NCI-H510A treated with DMSO at 0.1 percent for 48 hours (cell line): ENCODE data around the gene PTPRE.

ENCODE experiments used
- DNase-seq: peaks from one replicate; lab custom pipeline; 2025; lab: John Stamatoyannopoulos, UW

Gene PTPRE

GRCh38 chr10:127908106-127908958, 1.4 kb downstream of the PTPRE start:
- DNase-seq: no peak

- no peak for DNase-seq
These were observed 2.0 kb downstream of the PTPRE start for GRCh38 chr10:127908959-127909267.

DNA sequence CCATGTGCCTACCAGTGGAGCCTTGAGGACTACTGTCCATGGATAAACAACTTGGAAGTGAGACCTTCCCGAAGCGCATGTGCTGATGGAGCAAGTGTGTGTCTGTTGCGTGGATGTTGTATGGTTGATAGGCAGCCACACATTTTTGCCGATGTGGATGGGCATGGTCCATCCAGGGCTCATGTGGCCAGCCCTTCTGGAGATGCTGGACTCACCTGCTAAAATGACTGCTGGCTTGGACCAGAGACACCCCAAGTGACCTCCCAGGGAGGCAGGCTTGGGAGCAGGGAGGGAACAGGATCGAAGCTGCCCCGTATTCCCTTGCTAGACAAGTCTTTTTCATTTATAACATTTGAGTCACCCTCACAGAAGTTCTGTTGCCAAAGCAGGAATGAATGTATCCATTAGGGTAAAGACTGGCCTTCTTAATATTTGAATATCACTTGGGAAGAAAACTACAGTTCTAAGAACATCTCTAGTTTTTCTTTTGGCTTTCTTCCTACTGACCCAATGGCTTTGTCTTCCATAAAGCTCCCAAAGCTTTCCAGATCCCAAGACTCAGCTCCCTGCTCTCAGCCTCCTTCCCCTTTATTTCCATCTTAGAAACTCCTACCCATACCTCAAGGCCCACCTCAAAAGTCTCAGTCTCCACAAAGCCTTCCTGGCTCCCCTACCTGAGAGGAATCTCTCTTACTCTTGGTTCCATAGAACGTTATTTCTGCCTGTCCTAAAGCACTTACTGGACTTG, 3.0 kb downstream of the PTPRE start:
- DNase-seq: no peak

- no peak for DNase-seq
These were observed 3.5 kb downstream of the PTPRE start for GRCh38 chr10:127910464-127910770.

GRCh38 chr10:127911218-127911866, 4.4 kb downstream of the PTPRE start:
- no peak for DNase-seq

- DNase-seq: no peak
These were observed 5.0 kb downstream of the PTPRE start for GRCh38 chr10:127911867-127912257.

GRCh38 chr10:127912607-127913367, 5.9 kb downstream of the PTPRE start:
- DNase-seq: no peak

DNA sequence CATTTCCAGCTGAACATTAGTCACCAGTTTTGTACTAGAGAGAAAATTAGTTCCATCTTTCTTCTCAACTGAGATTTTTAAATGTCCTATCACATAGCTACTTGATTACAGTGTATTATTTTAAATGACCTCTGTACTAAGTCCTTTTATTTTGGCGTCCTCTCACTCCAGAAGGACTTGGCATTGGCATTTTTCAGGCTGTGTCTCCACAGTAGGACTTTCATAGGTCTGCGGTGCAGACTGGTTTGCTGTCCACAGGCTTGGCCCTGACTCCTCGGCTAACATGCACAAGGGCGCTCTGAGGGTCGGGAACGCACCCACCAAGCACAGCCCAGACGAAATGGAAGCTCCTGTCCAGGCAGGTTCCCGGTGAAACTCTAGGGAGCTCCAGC, 6.5 kb downstream of the PTPRE start:
- DNase-seq: no peak

DNA sequence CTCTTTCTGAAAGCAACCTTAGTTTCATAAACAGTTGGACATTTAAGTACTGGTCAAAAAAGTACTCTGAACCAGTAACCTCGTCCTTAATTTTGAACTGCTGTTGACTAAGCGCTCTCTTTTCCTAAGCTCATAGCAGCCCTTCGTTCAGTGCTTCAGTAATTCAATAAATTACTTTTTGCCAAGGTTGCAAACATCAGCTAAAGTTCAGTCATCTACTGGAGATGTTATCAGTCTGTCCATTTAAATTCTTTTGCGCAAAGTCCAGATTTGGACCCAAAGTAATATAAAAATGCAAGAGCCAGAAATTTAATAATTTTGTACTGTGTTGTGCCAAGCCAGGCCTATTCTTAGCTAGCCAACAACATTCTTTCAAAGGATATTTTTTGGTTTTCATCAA, 8.4 kb downstream of the PTPRE start:
- DNase-seq: no peak

DNA sequence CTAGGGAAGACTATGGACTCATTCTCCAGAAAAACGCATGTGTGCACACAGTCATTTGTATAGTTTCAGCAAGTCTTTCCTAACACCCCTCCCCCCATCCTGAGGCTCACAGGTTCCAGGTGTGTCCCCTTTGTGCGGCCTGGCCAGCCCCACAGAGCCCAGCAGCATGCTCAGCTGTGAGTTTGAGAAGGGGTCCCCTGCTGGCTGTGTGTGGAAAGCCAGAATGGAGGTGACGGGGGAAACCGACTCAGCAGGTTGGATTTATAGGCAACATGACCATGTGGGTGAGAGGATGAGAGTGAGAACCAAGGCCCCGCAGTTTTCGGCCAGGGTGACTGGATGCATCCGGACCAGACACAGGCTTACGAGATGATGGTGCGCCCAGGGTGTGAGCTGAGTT, 9.9 kb downstream of the PTPRE start:
- no peak for DNase-seq

DNA sequence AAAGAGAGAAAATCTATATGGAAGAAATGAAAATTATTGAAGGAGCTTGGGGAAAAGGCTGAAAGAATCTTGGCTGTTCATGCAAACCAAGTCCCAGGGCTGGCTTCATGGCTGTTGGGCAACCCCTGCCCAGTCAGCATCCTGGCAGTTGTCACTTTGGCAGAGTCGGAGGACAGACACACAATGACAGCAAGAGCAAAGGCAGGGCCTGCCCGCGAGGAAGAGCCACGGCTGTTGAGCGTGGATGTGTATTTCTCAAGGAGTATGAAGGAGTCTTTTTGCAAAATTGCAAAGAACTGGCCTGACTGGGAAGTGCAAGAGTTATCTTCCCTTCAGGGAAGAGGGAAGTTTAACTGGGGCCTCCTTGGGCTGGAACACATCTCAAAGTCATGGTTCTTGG, 11.7 kb downstream of the PTPRE start:
- no peak for DNase-seq

DNA sequence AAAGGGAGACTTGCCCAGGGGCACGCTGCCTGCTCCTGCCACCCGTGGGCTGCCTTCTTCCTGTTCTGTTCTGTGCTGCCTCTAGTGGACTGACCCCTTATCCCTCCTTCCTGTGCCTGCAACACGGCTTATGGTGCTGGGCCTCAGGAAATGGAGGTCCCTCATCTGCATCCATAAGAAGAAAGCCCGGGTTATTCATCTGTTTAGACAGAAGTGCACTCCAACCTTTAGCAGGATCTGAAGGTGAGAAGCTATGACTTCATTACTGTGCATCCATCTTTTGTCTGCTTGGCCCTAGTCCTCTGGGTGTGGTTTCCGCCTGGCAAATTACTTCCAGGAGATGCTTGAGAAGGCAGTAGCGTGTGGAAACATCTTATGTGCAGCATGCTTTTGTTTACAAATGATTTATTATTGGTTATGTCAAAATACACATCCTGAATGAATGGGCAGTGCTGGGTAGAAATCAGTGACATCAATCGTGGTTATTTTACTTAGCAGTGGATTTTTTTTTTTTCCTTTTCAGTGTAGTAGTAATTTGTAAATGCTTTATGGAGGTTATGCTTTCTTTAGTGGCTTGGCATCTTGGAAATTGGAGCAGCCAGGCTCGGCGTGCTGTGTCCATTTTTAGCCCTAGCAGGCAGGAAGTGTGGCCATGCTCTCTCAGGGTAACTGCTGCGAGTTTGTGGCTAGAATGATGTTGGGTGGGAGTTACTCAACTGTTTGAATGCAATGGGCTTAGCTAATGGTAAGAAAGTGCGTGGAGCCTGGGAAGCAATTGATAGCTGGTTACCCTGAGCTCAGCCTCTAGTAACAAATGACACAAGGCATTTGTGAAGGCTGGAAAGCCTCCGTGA, 12.7 kb downstream of the PTPRE start:
- DNase-seq: no peak

GRCh38 chr10:127920306-127921074, 13.6 kb downstream of the PTPRE start:
- no peak for DNase-seq

DNA sequence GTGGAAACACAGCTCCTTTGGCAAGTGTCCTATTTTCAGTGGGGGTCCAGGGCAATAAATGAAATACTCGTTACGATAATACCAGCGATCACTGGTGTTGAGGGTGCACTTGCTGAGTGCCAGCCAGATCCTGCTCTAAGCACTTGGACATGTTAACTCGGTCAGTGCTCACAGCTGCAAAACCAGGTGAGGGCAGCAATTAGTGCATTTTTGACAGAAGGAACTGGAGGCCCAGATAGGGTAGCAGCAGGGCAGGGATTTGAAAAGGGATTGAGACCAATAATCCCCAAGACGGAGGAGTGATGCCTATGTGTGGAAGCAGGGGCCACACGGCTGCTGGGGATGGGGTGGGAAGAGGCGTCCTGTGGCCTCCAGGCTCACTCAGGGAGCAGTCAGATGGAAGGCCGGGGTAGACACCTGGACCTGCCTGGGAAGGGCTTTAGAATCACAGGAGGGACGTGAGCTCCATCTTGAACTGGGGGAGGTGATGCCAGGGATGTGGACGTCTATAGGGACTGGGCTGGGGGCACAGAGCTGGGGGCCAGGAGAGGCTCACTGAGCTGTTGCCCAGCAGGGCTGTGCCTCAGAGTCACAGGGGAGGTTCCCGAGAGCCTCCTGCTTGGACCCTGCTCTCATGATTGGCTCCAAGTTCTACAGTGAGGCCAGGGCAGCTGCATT, 14.3 kb downstream of the PTPRE start:
- DNase-seq: no peak

DNA sequence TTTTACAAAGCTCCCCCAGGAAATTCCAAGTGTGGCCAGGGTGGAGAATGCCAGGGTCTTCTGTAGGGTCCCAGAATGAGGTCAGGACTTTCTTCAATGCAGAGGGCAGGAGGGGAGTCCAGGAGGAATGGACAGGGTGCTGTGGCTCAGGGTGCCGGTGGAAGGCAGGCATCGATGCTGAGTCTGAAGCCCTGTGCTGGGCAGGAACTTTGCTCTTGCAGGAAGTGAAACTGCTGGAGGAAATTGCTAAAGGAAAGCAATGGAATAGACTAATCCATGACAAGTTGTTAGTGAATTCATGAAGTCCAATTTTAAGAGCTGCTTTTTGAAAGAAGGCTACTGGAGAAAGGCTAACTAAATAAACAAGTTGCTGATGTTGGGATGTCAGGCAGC, 14.8 kb downstream of the PTPRE start:
- DNase-seq: no peak

- no peak for DNase-seq
These were observed 15.3 kb downstream of the PTPRE start for GRCh38 chr10:127922206-127922605.

GRCh38 chr10:127922675-127923366, 15.9 kb downstream of the PTPRE start:
- no peak for DNase-seq

GRCh38 chr10:127923646-127924045, 16.7 kb downstream of the PTPRE start:
- DNase-seq: no peak

DNA sequence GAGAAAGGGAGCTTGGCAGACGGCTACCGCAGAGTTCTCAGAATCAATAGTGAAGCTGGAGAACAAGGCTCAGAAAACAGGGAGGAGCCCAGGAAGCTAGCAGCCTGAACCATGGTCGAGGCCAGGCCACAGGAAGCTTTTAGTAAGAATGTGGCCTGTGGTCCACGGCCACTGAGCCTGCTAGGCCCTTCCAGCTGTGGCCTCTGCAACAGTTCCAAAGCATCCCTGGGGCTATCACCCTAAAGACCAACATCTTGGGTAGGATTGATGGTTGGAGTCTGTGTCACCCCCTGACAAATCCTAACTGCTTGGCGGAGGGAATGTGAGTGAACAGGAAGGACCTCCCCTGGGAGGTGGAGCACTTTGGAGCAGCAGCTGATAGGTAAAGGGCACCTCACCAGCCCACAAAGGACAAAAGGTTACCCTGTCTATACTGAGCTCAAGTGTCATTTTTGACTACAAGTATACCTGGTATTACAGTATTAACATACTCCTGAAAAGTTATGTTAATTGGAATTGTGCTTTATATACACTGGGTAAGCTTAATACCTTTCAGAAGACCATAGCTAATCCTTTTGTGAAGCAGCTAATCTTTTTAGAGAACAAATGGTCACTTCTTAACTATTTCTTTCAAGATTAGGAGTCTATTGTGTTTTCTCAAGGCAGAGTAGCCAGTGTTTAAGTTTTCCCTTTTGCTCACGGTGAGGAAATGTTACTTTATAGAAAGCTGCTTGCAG, 18.7 kb downstream of the PTPRE start:
- DNase-seq: no peak
